ENCODE data around the gene DYNLT4. TPM values are rescaled to one million over a fixed set of nuclear protein-coding genes. Genes with fewer than 3 reads are reported as not detected.

Gene DYNLT4
- total RNA-seq, 2 donors from 2014 or later = 5.5 to 6.2 TPM

- Mint-ChIP-seq H3K4me1 (peaks cover 26% of the 10 kb centered on the region), H3K27ac (peak overlapping the region; percentile 88), H3K4me3 (peak overlapping the region; percentile 83), H3K36me3 (ENCODE audit: low read depth) (peaks cover 2% of the 10 kb centered on the region), H3K27me3 (no peaks in the 10 kb centered on the region)
- no peak for ATAC-seq
- no peak for DNase-seq
- H3K9me3 ChIP-seq (ENCODE audit: control insufficient read depth, low read length, poor library complexity, severe bottlenecking) = no peaks in the 10 kb centered on the region
Measured at GRCh38 chr1:44785501-44786137, 21.5 kb downstream of the DYNLT4 start.

DNA sequence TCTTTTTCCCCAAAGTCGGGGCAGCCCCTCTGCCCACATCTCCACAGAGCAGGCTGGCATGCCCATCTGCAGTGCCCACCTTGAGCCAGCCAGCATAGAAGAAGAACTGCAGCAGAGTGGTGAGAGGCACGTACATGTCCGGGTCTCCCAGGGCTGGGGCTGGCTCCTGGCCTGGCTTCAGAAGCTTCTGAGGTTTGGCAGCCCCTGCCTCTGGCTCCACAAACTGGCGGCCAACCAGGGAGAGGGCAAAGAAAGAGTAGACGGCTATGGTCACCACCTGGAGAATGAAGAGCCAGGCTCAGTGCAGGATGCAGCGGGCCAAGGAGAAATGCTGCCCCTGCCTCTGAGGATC is 22.1 kb downstream of the DYNLT4 start:
- H3K9me3 ChIP-seq (ENCODE audit: control insufficient read depth, low read length, poor library complexity, severe bottlenecking) = no peaks in the 10 kb centered on the region
- H3K36me3 Mint-ChIP-seq (ENCODE audit: low read depth) = peaks cover 2% of the 10 kb centered on the region
- ATAC-seq = no peak
- peak overlapping the region; percentile 88 for H3K27ac Mint-ChIP-seq
- peak overlapping the region; percentile 83 for H3K4me3 Mint-ChIP-seq
- H3K27me3 Mint-ChIP-seq = no peaks in the 10 kb centered on the region
- DNase-seq = no peak
- peaks cover 26% of the 10 kb centered on the region for H3K4me1 Mint-ChIP-seq

- peaks cover 26% of the 10 kb centered on the region for H3K4me1 Mint-ChIP-seq
- H3K4me3 Mint-ChIP-seq = peak overlapping the region; percentile 83
- no peaks in the 10 kb centered on the region for H3K27me3 Mint-ChIP-seq
- peak overlapping the region; percentile 88 for H3K27ac Mint-ChIP-seq
- no peak for DNase-seq
- H3K9me3 ChIP-seq (ENCODE audit: control insufficient read depth, low read length, poor library complexity, severe bottlenecking) = no peaks in the 10 kb centered on the region
- peak; percentile 48 for ATAC-seq
- H3K36me3 Mint-ChIP-seq (ENCODE audit: low read depth) = peaks cover 2% of the 10 kb centered on the region
Measured at GRCh38 chr1:44784094-44785028, 22.8 kb downstream of the DYNLT4 start.

DNA sequence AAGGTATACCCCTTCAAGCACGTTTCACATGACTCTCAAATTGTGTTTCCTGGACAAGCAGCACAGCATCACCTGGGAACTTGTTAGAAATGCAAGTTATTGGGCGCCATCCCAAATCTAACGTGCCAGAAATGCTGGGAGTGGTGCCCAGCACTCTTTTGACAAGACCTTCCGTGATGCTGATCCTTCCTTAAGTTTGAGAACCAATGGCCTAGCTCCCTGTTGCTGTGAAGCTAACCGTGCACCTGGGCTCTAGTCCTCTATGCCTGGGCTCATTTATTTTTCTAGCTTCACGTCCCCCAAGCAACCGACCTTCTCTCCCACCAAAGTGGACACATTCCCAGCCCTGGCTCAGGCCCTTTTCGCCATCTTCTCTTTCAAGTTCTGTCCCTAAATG is 23.5 kb downstream of the DYNLT4 start:
- no peaks in the 10 kb centered on the region for H3K9me3 ChIP-seq (ENCODE audit: control insufficient read depth, low read length, poor library complexity, severe bottlenecking)
- H3K4me3 Mint-ChIP-seq = peak overlapping the region; percentile 71
- peaks cover 3% of the 10 kb centered on the region for H3K36me3 Mint-ChIP-seq (ENCODE audit: low read depth)
- ATAC-seq (no peak), DNase-seq (no peak)
- peaks cover 26% of the 10 kb centered on the region for H3K4me1 Mint-ChIP-seq
- no peaks in the 10 kb centered on the region for H3K27me3 Mint-ChIP-seq
- H3K27ac Mint-ChIP-seq = peak overlapping the region; percentile 53

DNA sequence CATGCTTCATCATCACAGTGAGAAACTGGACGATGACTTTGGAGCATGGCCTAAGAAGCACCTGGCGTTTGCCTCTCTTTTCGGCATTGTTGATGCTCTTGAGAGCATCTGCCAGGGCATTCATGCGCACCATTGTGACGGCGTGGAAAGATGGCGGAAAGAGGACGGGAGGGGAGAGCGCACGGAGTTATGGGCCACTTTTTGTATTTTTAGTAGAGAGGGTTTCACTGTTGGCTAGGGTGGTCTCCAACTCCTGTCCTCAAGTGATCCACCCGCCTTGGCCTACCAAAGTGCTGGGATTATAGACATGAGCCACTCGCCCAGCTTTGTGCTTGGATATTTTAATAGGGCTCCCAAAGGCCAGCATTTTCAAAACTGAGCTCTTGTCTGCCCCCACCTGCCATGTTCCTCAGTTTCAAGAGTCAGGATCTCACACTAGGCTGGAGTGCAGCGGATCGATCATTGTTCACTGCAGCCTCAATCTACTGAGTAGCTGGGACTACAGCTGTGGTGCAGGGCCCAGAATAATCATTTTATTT is 26.5 kb downstream of the DYNLT4 start:
- Mint-ChIP-seq H3K4me3 (no peak overlapping the region), H3K4me1 (peaks cover 35% of the 10 kb centered on the region), H3K36me3 (ENCODE audit: low read depth) (peaks cover 4% of the 10 kb centered on the region), H3K27me3 (no peaks in the 10 kb centered on the region), H3K27ac (no peak overlapping the region)
- no peaks in the 10 kb centered on the region for H3K9me3 ChIP-seq (ENCODE audit: control insufficient read depth, low read length, poor library complexity, severe bottlenecking)
- DNase-seq (no peak), ATAC-seq (no peak)

- H3K27ac Mint-ChIP-seq = peak overlapping the region; percentile 99
- H3K4me1 Mint-ChIP-seq = peaks cover 32% of the 10 kb centered on the region
- H3K4me3 Mint-ChIP-seq = peak overlapping the region; percentile 75
- no peak for DNase-seq
- H3K27me3 Mint-ChIP-seq = no peaks in the 10 kb centered on the region
- peaks cover 7% of the 10 kb centered on the region for H3K36me3 Mint-ChIP-seq (ENCODE audit: low read depth)
- no peak for ATAC-seq
- no peaks in the 10 kb centered on the region for H3K9me3 ChIP-seq (ENCODE audit: control insufficient read depth, low read length, poor library complexity, severe bottlenecking)
Measured at GRCh38 chr1:44778705-44779576, 28.2 kb downstream of the DYNLT4 start.

GRCh38 chr1:44777969-44778635 is 29.0 kb downstream of the DYNLT4 start:
- Mint-ChIP-seq H3K36me3 (ENCODE audit: low read depth) (peaks cover 7% of the 10 kb centered on the region), H3K27ac (peak overlapping the region; percentile 99), H3K4me3 (no peak overlapping the region), H3K4me1 (peaks cover 25% of the 10 kb centered on the region), H3K27me3 (no peaks in the 10 kb centered on the region)
- ATAC-seq (no peak), DNase-seq (no peak)
- H3K9me3 ChIP-seq (ENCODE audit: control insufficient read depth, low read length, poor library complexity, severe bottlenecking) = no peaks in the 10 kb centered on the region

GRCh38 chr1:44777547-44777946 is 29.6 kb downstream of the DYNLT4 start:
- Mint-ChIP-seq H3K27ac (peak overlapping the region; percentile 99), H3K36me3 (ENCODE audit: low read depth) (peaks cover 7% of the 10 kb centered on the region), H3K27me3 (no peaks in the 10 kb centered on the region), H3K4me3 (peak overlapping the region; percentile 99), H3K4me1 (peaks cover 25% of the 10 kb centered on the region)
- ATAC-seq (no peak), DNase-seq (no peak)
- H3K9me3 ChIP-seq (ENCODE audit: control insufficient read depth, low read length, poor library complexity, severe bottlenecking) = no peaks in the 10 kb centered on the region

GRCh38 chr1:44776730-44777068 is 30.5 kb downstream of the DYNLT4 start:
- no peak for ATAC-seq
- Mint-ChIP-seq H3K4me1 (peaks cover 25% of the 10 kb centered on the region), H3K36me3 (ENCODE audit: low read depth) (peaks cover 7% of the 10 kb centered on the region), H3K27ac (peak overlapping the region; percentile 99), H3K27me3 (no peaks in the 10 kb centered on the region), H3K4me3 (peak overlapping the region; percentile 99)
- no peak for DNase-seq
- no peaks in the 10 kb centered on the region for H3K9me3 ChIP-seq (ENCODE audit: control insufficient read depth, low read length, poor library complexity, severe bottlenecking)

- Mint-ChIP-seq H3K4me1 (peaks cover 23% of the 10 kb centered on the region), H3K27me3 (no peaks in the 10 kb centered on the region), H3K4me3 (peak overlapping the region; percentile 99), H3K27ac (peak overlapping the region; percentile 99), H3K36me3 (ENCODE audit: low read depth) (peaks cover 6% of the 10 kb centered on the region)
- no peaks in the 10 kb centered on the region for H3K9me3 ChIP-seq (ENCODE audit: control insufficient read depth, low read length, poor library complexity, severe bottlenecking)
- peak; percentile 24 for ATAC-seq
- DNase-seq = peak in 1 of 3 donors; percentile 18
Measured at GRCh38 chr1:44775930-44776729, 31.0 kb downstream of the DYNLT4 start.

GRCh38 chr1:44775078-44775929 is 31.8 kb downstream of the DYNLT4 start, which contains the start of gene RPS8:
Gene RPS8, plus strand, starts transcription at chr1:44775540. Its CDS starts 57 bp downstream, at chr1:44775597.
- peak within 1 kb of the TSS; percentile 99 for H3K4me3 Mint-ChIP-seq
- peak within 1 kb of the TSS; percentile 99 for H3K27ac Mint-ChIP-seq
- ATAC-seq = peak; percentile 86
- peaks cover 22% of the 10 kb centered on the region for H3K4me1 Mint-ChIP-seq
- H3K27me3 Mint-ChIP-seq = no peaks in the 10 kb centered on the region
- peak; percentile 68 to 79 (median 75) for DNase-seq
- H3K36me3 Mint-ChIP-seq (ENCODE audit: low read depth) = peaks cover 5% of the 10 kb centered on the region
- no peaks in the 10 kb centered on the region for H3K9me3 ChIP-seq (ENCODE audit: control insufficient read depth, low read length, poor library complexity, severe bottlenecking)

All from T-helper 17 cell (primary cell).